HG03280 (cell line): Measurements from ENCODE around the gene POLRMT.

Experiments
- ATAC-seq: cut with Tn5 transposase; IDR thresholded peaks from one replicate; pipeline ENCODE4 v1.9.1; 2021; ENCODE audit warnings: mild to moderate bottlenecking, moderate library complexity; ENCODE audit not compliant: unreplicated experiment

Gene POLRMT

GRCh38 chr19:648305-648704 lies 15.0 kb upstream of the POLRMT start:
- ATAC-seq: no peak

GRCh38 chr19:647566-648284 lies 14.4 kb upstream of the POLRMT start:
- no peak for ATAC-seq

- ATAC-seq: no peak
Measured at GRCh38 chr19:646779-647565, 13.6 kb upstream of the POLRMT start.

GRCh38 chr19:645912-646778 lies 12.8 kb upstream of the POLRMT start:
- ATAC-seq: no peak

- ATAC-seq: no peak
Measured at GRCh38 chr19:644789-645188, 11.5 kb upstream of the POLRMT start.

GRCh38 chr19:644363-644762 lies 11.0 kb upstream of the POLRMT start:
- no peak for ATAC-seq

- ATAC-seq: no peak
Measured at GRCh38 chr19:643736-644135, 10.4 kb upstream of the POLRMT start.

- ATAC-seq: no peak
Measured at GRCh38 chr19:642767-643727, 9.7 kb upstream of the POLRMT start.

- ATAC-seq: no peak
Measured at GRCh38 chr19:641702-642101, 8.4 kb upstream of the POLRMT start.

GRCh38 chr19:640606-641189 lies 7.4 kb upstream of the POLRMT start:
- no peak for ATAC-seq

GRCh38 chr19:640161-640558 lies 6.8 kb upstream of the POLRMT start:
- ATAC-seq: no peak

GRCh38 chr19:639253-640160 lies 6.2 kb upstream of the POLRMT start, which contains the start of gene FGF22:
TSS of gene FGF22 (plus strand) at chr19:639879. CDS start at chr19:639926, 47 bp downstream.
- peak; percentile 72 for ATAC-seq

- ATAC-seq: no peak
Measured at GRCh38 chr19:638906-639252, 5.5 kb upstream of the POLRMT start.

GRCh38 chr19:634975-635652 lies 1.8 kb upstream of the POLRMT start:
- no peak for ATAC-seq

- no peak for ATAC-seq
Measured at GRCh38 chr19:633786-634639, 676 bp upstream of the POLRMT start.

GRCh38 chr19:632579-633067 lies 714 bp downstream of the POLRMT start:
- ATAC-seq: peak; percentile 30
